ENCODE measurements around the gene SYNPO. TPM values are rescaled to one million over a fixed set of nuclear protein-coding genes. Genes with fewer than 3 reads are reported as not detected.

The SYNPO gene
- total RNA-seq, 1 donor = 3.9 TPM

GRCh38 chr5:150644514-150644913 is 4.1 kb downstream of the SYNPO start:
- no peak for TF ChIP-seq CTCF (IDR thresholded peaks at IDR 0.05; ENCODE audit: insufficient read depth, low read length)
- H3K4me3 ChIP-seq (ENCODE audit: low read depth, low read length) = no peak overlapping the region
- DNase-seq (ENCODE audit: low read depth) = no peak

- no peak overlapping the region for H3K4me3 ChIP-seq (ENCODE audit: low read depth, low read length)
- TF ChIP-seq CTCF (IDR thresholded peaks at IDR 0.05; ENCODE audit: insufficient read depth, low read length) = no peak
- DNase-seq (ENCODE audit: low read depth) = peak; percentile 90
These were observed 4.7 kb downstream of the SYNPO start for GRCh38 chr5:150645070-150645700.

GRCh38 chr5:150647275-150648251 is 7.1 kb downstream of the SYNPO start:
- DNase-seq (ENCODE audit: low read depth) = no peak
- TF ChIP-seq CTCF (IDR thresholded peaks at IDR 0.05; ENCODE audit: insufficient read depth, low read length) = no peak
- no peak overlapping the region for H3K4me3 ChIP-seq (ENCODE audit: low read depth, low read length)

- no peak overlapping the region for H3K4me3 ChIP-seq (ENCODE audit: low read depth, low read length)
- no peak for DNase-seq (ENCODE audit: low read depth)
- TF ChIP-seq CTCF (IDR thresholded peaks at IDR 0.05; ENCODE audit: insufficient read depth, low read length) = no peak
These were observed 8.0 kb downstream of the SYNPO start for GRCh38 chr5:150648294-150649107.

GRCh38 chr5:150649108-150650020 is 8.9 kb downstream of the SYNPO start:
- no peak for TF ChIP-seq CTCF (IDR thresholded peaks at IDR 0.05; ENCODE audit: insufficient read depth, low read length)
- no peak overlapping the region for H3K4me3 ChIP-seq (ENCODE audit: low read depth, low read length)
- DNase-seq (ENCODE audit: low read depth) = no peak

Measured in fibroblast of the aortic adventitia (primary cell).